HTERT RPE-1 (cell line): ENCODE results near the gene TMEM101.
"Not testable (repeated sequence)": the region's sequence is repeated elsewhere in the genome, so short reads cannot be mapped to it uniquely, and the experiment has no call there.

ENCODE experiments used
- in situ Hi-C: fragments of 300-500 bp; cut with MboI; formaldehyde crosslinking; loops from 4 replicates; pipeline ENCODE4 v1.14.3; 2020; ENCODE audit warnings: low sequenced_read_pairs

TMEM101 gene

GRCh38 chr17:43975898-43976297 is 38.9 kb downstream of the TMEM101 start:
- in situ Hi-C loops: no loop called here

GRCh38 chr17:43974382-43975266 is 40.1 kb downstream of the TMEM101 start:
- in situ Hi-C loops: no loop called here

GRCh38 chr17:43972444-43973212 is 42.1 kb downstream of the TMEM101 start:
- in situ Hi-C loops: not testable (repeated sequence)

- in situ Hi-C loops: not testable (repeated sequence)
Measured at GRCh38 chr17:43971436-43971835, 43.3 kb downstream of the TMEM101 start.

GRCh38 chr17:43970366-43970765 is 44.4 kb downstream of the TMEM101 start:
- in situ Hi-C loops: no loop called here

- in situ Hi-C loops: no loop called here
Measured at GRCh38 chr17:43967251-43967875, 47.4 kb downstream of the TMEM101 start.

- in situ Hi-C loops: no loop called here
Measured at GRCh38 chr17:43966276-43966675, 48.5 kb downstream of the TMEM101 start.

GRCh38 chr17:43962479-43962878 is 52.3 kb downstream of the TMEM101 start:
- in situ Hi-C loops: no loop called here

- in situ Hi-C loops: no loop called here
Measured at GRCh38 chr17:43961954-43962353, 52.8 kb downstream of the TMEM101 start.

- in situ Hi-C loops: not testable (repeated sequence)
Measured at GRCh38 chr17:43961292-43961691, 53.5 kb downstream of the TMEM101 start.
